ENCODE measurements around the gene GLB1L3.
"Not testable (repeated sequence)": the region's sequence is repeated elsewhere in the genome, so short reads cannot be mapped to it uniquely, and the experiment has no call there.

Gene GLB1L3

DNA sequence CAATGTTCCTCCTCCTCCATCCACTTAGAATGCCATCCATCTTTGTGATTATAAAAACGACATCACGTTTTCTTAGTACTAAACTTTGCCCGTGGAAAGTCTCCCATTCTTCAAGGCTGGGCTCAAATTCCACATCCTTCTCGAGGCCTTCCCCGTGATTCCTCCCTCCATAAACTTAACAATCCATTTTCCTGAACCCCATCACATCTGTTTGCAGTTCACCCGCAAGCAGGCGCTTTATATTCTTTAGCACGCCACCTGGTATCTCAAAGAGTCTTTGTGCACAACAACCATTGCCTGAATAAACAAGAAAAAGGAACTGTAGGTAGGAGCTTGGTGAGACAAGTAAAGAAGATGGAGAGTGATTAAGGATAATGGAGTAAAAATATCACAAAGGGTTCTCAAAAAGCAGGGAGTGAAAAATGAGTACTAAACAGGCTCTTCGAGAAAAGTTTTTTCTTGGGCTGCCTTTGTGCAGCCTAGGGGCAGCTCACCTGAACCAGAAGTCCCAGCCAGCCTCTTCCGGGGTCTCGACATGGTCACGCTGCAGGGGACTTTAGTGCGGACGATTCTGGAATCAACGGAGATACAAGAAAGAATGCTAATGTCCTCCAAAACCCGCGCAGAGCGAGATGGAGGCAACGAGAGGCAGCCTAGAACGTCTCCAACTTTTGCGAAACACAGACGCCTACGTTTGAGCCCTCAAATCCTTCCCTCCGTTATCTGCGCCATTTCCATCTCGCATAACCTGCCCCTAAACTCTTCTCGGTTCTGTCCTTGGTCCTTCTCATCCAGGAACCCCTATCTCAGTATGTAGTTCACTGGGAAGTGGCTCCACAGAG lies 23.6 kb upstream of the GLB1L3 start:
- DNase-seq, result no peak

DNA sequence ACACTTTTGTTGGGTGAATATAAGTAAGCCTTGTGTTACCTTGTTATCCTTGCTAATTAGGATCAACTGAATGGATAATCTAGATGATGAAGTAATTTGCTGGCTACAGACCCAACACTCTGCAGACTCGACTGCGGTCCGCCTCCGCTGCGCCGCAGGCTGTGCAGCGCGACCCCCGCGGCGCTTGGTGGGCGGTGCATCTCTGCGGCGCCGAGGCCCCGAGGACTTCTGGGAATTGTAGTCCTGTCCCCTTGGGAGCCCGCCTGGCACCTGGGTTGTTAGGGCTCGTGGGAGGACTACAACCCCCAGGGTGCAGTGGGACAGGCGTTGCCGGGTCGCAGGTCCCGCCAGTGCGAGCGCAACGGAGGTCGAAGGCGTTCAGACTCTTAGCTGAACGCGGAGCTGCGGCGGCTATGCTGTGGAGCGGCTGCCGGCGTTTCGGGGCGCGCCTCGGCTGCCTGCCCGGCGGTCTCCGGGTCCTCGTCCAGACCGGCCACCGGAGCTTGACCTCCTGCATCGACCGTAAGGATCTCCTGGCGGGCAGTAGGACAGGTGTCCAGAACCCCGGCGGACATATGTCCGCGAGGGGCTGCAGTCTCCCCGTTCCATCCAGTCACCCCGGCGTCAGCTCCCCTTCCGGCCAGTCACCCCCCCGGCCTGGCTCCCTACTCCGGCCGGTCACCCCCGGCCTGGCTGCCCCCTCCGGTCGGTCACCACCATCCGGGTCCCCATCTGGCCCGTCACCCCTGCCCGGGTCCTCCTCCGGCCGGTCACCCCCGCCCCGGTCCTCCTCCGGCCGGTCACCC lies 22.8 kb upstream of the GLB1L3 start, which contains the start of the genes ACAD8 and THYN1:
TSS of gene ACAD8 (plus strand) at position 381 of the 806 bp plus-strand sequence. CDS start at position 414, 33 bp downstream.
TSS of gene THYN1 (minus strand) at position 165 of the 806 bp plus-strand sequence. CDS start 470 bp downstream, outside the sequence.
- peak; percentile 94 to 96 for DNase-seq

DNA sequence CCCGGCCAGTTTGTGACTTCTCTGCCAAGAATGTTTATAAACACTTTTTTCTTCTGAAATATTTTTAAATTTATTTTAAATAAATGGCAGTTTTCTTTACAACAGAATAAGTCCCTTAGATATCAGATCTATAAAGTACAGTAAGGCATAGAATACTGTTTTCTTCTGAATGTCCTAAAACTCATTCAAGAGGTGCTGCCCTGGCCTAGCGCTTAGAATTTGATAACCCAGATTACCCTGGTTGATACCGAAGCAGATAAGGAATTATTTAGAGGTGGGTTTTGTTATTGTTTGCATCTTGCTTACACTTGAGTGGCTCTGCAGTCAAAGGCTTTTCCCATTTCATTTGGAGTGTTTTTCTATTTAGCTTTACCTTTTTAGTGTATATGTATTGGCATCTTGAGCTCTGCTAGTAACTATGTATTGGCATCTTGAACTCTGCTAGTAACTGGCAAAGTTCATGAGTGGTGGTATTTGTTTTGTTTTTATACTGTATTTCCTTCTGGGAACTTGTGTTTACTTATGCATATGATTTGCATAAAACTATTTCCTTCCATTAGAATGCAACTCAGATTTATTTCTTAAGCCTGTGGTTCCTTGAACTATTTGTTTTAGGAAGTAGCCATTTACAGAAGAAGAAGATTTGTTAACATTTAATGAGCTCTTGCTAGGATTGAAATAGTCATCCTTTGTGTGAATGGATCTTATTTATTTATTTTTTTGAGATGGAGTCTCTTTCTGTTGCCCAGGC lies 21.6 kb upstream of the GLB1L3 start:
- DNase-seq, result no peak

DNA sequence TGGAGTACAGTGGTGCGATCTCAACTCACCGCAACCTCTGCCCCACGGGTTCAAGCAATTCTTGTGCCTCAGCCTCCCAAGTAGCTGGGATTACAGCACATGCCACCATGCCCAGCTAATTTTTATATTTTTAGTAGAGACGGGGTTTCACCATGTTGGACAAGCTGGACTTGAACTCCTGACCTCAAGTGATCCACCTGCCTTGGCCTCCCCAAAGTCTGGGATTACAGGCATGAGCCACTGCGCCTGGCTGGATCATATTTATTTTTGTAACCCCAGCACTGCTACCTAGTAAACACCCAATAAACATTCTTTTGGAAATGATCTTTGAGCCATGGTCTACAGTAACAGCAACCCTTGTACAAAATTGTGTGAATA lies 21.0 kb upstream of the GLB1L3 start:
- DNase-seq, result not testable (repeated sequence)

DNA sequence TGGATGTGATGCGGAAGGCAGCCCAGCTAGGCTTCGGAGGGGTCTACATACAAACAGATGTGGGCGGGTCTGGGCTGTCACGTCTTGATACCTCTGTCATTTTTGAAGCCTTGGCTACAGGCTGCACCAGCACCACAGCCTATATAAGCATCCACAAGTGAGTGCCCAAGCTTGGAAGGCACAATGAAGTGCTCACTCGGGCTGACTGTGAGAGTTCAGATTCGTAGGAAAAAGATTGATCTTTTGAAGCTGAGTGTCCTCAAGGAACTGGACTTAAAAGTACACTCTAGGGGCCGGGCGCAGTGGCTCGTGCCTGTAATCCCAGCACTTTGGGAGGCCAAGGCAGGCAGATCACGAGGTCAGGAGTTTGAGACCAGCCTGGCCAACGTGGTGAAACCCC lies 19.1 kb upstream of the GLB1L3 start:
- no peak for DNase-seq

DNA sequence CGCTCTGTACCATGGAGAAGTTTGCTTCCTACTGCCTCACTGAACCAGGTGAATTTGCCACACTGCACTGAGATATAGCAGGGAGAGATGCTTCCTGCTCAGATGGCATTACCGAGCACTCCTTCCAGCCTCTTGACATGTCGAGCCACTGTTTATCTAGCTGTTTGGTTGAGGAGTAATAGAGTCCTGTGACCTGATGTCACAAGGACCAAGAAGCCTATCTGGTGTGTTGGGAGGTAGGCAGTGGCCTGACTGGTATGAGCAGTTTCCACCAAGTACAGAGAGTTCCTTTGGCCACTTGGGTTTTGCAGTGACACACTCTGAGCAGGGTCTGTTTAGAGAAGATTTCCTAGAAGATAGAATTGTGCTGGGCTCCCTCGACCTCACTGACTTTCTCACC lies 17.6 kb upstream of the GLB1L3 start:
- no peak for DNase-seq

DNA sequence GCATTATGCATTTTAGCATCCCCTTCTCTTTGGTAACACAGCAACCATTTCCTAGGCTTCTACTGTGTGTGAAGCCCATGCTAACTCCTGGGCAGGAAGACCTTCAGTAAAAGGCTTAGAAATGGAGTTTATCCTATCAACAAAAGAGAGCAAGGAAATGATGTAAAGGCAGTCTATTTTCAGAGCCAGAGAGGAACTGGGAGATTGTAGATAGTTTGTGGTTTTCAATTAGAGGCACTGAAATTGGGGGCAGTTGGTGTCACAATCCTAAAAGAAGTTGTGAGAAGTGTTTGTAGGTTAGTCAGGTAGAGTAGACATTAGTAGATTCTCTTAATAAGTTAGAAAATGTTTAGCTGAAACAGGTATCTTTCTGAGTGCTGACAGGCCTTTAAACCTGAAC lies 15.7 kb upstream of the GLB1L3 start:
- DNase-seq, result no peak

DNA sequence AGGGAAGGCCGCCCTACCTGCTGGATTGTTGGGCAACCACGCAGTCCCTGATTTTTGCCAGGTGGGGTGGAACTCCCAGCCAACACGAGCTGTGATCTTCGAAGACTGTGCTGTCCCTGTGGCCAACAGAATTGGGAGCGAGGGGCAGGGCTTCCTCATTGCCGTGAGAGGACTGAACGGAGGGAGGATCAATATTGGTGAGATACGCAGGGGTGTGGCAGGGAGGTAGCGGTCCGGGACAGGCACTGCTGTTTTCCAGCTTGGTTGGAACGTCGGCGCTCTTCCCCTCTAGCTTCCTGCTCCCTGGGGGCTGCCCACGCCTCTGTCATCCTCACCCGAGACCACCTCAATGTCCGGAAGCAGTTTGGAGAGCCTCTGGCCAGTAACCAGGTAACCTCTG lies 15.2 kb upstream of the GLB1L3 start:
- DNase-seq, result no peak

DNA sequence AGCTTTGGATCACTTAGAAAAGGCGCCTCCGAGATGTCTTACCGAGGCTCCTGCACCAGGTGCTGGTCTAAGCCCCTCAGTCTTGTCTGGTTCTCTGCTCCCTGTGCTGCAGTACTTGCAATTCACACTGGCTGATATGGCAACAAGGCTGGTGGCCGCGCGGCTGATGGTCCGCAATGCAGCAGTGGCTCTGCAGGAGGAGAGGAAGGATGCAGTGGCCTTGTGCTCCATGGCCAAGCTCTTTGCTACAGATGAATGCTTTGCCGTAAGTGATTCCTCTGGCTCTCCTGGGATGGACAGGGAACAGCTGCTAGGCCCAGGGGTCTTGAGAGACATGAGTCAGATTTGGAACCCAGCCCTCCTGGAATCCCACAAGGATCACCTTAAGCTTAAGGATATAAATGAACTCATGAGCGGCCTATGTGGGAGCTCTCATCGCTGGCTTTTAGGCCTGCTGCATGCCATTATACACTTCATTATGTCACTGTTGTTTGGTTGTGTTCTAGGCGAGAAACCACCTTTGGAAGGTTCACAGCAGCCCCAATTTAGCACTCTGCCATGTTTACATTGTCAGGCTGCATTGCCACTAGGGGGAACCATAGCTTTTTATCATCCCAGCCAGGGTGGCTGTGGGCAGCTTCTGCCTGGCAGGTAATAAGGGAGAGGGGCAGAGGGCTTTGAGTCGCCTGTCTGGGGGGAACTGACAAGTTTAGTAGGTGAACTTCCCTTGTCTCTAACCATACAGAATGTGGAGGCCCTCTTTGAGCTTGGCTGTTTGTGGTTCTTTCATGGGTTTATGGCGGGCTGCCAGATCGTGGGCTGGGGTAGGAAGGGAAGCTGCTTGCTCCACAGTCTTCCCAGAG lies 14.3 kb upstream of the GLB1L3 start:
- peak; percentile 28 to 48 for DNase-seq

DNA sequence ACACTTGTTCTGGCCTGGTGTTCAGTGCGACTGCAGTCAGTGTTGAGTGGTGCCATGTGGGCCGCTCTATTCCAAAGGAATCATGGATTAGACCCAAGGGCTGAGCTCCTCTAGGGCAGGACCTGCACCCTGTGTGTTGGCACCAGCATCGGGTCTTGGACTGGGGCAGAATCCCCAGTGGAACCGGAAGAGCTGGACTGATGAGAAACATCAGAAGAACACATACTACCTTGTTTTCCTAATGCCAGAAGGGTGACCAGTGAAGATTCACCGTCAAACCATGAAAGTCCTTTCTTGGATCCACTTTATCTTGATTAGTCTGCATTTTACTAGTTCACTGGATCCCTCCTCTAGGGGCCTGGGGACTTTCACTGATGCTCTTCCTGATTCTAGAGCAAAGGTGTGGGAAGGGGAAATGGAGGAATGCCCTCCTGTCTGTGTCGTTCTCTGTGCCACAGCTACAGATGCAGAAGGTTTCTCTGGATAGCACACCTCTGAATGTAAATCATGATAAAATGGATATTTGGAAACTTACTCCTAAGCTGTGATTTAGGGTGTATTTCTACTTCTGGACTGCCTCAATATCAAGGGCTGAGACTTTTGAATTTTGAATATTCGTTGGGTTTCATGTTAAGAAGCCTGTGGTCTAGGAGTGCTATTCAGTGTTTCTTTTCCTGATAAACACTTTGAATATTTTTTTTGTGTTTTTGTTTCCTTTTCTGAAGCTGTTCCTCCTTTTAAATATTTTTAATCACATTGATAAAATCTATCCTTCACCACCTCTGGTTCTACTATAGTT lies 11.0 kb upstream of the GLB1L3 start:
- no peak for DNase-seq

DNA sequence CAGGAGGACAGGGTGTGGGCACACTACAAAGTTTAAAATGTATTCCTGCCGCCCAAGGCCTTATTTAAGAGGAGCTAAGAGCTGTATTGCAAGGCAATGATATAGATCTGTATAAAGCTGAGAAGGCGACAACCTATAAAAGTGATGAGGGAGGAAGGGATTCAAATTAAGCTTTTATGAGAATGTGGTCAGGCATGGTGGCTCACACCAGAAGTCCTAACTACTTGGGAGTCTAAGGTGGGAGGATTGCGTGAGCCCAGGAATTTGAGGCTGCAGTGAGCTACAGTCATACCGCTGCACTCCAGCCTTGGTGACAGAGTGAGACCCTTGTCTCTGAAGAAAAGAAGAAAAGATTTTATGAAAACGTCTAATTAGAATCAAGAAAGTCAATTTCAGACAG lies 9.7 kb upstream of the GLB1L3 start:
- DNase-seq, result no peak

DNA sequence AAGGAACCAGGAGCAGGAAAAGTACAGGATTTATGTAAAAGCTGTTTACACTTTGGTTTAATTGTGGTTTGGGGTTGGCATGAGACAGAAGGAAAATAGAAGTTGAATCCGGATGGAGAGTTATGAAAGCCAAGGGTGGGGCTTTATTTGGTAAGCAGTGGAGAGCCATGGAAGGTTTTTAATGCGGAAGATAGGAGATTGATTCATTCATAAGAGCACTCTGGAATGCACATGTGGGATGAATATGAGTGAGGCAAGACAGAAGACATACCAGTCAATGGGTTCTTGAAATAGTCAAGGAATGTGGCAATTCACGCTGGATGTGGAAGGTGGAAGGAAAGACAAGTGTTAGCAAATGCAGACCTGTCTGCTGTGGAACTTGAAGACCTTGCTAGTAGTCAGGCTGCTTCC lies 9.3 kb upstream of the GLB1L3 start:
- DNase-seq, result no peak

DNA sequence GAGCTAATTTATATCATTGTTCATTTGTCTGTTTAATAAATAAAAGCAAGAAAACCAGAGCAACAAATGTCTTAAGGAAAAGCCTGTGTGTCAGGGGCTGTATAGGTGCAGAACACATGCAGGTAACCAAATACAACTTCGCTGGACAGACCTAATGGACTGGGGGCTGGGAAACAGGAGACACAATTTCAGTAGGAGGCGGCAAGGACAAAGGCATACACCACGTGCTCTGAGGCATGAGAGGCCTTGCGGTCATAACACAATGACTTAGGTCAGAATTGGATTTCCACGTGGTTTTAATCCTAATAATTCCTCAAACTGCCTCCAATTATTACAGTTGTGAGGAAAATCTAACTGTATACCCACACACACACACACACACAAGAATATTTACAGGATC lies 8.7 kb upstream of the GLB1L3 start:
- DNase-seq, result no peak

DNA sequence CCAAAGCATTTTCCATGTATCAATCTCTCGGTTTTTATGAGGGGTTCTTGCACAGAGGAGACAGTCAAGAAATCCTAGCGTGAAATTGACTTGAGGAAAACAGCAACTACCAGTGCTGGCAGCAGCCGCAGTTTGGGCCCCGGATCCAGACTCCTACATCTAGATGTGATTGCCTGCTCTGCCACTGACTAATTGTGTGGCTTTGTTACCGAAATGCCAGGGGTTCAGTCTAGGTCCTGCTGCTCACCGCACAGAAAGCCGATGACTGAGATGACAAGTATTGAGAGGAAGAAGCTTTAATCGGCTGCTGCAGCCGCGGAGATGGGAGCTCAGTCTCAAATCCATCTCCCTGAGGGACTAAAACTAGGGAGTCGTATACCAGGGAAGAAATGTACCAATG lies 8.2 kb upstream of the GLB1L3 start:
- DNase-seq, result no peak

DNA sequence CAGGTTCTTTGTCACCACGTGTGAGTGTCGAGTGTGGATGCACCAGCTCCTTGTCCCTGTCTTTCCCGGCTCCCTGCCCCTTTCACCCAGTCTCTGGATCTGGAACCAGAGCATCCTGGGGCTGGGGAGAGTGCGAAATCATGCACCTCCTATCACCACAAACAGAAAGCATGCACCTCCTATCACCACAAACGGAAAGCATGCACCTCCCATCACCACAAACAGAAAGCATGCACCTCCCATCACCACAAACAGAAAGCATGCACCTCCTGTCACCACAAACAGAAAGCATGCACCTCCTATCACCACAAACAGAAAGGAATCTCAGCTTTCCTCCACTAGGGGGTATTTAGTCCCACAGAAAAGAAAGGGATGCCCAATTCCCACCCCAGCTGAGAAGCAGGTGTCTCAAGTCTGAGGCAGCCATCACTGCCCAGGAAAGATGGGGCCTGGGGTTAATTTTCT lies 5.9 kb upstream of the GLB1L3 start:
- DNase-seq, result peak in 1 of 2 donors; percentile 9

DNA sequence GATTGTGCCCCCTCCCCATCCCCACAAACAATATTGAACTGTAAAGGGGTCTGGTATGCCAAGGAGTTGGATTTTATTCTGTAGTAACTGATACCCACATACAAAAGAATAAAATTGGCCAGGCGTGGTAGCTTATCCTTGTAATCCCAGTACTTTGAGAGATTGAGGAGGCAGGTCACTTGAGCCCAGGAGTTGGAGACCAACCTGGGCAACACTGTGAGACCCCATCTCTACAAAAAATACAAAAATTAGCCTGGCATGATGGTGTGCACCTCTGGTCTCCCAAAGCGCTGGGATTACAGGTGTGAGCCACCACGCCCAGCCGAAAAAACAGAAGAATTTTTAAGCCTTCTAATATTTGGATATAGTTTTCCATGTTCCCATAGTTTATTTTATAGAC lies 4.2 kb upstream of the GLB1L3 start:
- DNase-seq, result no peak

DNA sequence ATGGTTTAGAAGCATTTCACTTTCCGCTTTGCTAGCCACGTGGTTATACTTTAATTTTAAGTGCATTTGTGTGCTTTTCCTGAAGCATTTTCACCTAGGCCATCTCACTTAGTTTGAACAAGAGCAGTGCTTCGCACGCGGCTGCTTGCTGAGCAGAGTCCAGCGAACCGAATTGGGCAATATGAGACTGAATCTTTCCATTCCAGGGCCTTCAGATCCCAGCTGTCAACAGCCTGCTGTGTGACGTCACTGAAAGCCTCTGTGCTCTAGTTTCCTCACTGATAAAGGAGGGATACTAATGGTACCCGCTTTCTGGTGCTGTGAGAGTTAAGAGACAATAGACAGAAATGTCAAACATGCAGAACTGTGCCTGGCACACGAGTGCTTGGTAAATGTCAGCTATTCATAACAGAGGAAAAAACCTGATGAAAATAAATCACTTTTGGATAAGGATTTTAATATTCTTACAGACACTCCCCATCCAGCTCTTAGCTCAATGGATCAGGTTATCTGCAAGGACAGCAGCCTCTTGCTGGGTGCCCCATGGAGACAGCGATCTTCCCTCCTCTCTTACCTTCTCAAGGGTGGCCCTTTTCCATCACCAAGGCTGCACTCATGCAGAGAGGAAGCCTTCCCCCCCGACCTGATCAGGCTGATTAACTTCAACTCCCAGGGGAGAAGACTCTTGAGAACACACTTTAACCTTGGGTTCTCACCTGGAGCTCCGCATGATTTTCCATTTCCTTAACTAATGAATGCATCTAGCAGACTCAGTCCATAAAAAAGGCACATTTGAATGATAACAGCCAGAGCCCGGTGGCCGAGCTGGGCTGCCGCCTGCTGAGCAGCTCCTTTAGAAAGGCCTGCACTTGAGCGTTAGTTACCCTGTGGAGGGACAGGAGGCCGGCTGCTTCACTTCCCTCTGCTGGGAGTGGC lies 3.5 kb upstream of the GLB1L3 start:
- DNase-seq, result no peak

DNA sequence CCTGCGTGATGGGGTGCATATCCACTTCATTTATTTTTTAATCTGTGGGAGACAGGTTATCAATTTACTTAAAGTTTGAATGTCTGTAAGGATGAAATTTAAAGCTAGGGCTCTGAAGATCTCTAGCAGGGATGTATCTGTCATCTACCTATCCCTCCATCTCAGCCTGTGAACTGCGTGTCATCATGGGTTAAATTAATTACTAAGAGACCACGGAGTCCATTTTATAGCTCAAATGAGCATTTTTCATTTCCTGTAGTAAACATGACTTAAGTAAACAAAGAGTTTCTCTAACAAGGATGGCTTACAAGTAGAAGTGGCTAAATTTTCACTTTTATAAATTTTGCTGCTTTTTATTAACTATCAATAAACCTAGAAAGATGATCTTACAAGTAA lies 2.9 kb upstream of the GLB1L3 start:
- DNase-seq, result no peak

DNA sequence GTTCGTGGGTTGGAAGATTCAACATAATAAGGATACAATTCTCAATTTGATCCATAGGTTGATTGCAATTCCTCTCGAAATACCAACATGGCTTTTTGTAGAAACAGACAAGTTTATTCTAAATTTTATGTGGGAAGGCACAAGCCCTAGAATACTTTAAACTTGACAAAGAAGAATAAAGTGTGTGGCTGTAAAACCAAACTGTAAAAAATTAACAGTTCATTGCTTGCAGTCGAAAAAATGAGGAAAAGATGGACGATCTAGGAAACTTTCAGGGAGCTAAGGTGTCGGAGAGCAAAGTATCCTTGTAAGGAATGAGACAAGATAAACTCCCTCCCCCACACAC lies 1.0 kb upstream of the GLB1L3 start:
- no peak for DNase-seq
